Activated CD4-positive, alpha-beta T cell treated with anti-CD3 and anti-CD28 coated beads for 36 hours (primary cell): ENCODE measurements around the gene DOCK6. TPM values are rescaled to one million over a fixed set of nuclear protein-coding genes. Genes with fewer than 3 reads are reported as not detected.
A peak's percentile ranks its signal among the peaks of the same experiment; 100 is the strongest.

Source experiments
- ATAC-seq: fragments of 200-7000 bp; cut with Tn5 transposase; one replicate; pipeline ENCODE4 v1.10.0; 2021; ENCODE audit warnings: mild to moderate bottlenecking, moderate library complexity
- CTCF ChIA-PET: fragments of 350-600 bp; sonication (Branson Sonifier 250); formaldehyde crosslinking; loops from one replicate; lab custom pipeline; 2021; ENCODE audit warnings: antibody characterized with exemption; lab: Charles Lee
- POLR2A ChIA-PET: fragments of 350-600 bp; sonication (Branson Sonifier 250); formaldehyde crosslinking; loops from one replicate; lab custom pipeline; 2021; ENCODE audit warnings: antibody characterized with exemption, inconsistent platforms; lab: Charles Lee
- DNase-seq: peaks from one replicate; pipeline ENCODE4 v3.0.0-alpha.2; 2020
- H3K27ac Mint-ChIP-seq: one replicate; pipeline ENCODE4 v1.8.0; 2021; ENCODE audit warnings: mixed read lengths
- H3K27me3 Mint-ChIP-seq: one replicate; pipeline ENCODE4 v1.8.0; 2021; ENCODE audit warnings: mixed read lengths
- H3K36me3 Mint-ChIP-seq: one replicate; pipeline ENCODE4 v1.8.0; 2021; ENCODE audit warnings: low read depth, mixed read lengths
- H3K4me1 Mint-ChIP-seq: one replicate; pipeline ENCODE4 v1.8.0; 2021; ENCODE audit warnings: mixed read lengths
- H3K4me3 Mint-ChIP-seq: one replicate; pipeline ENCODE4 v1.8.0; 2021; ENCODE audit warnings: mild to moderate bottlenecking, moderate library complexity, mixed read lengths
- H3K9me3 Mint-ChIP-seq: one replicate; pipeline ENCODE4 v1.8.0; 2021; ENCODE audit warnings: low read depth, mixed read lengths
- intact Hi-C, 2 experiments: fragments of 100-400 bp; cut with DNase I in 1 of 2; cut with micrococcal nuclease in 1 of 2; formaldehyde crosslinking; loops; one replicate each; pipeline versions ENCODE4 v1.14.2 to v1.15.1; 2022 to 2024; cut with DNase I, micrococcal nuclease
- total RNA-seq, 2 experiments: library from RNA; stranded (reverse); gene quantifications; one replicate each; pipeline ENCODE4 v1.2.3, GENCODE V29; 2021

DOCK6 gene
- total RNA-seq, 2 experiments from 2014 or later: 2.8 to 4.6 TPM

GRCh38 chr19:11269408-11269807, 7.1 kb upstream of the DOCK6 start:
- Mint-ChIP-seq H3K27me3 (peaks cover 42% of the 10 kb centered on the region), H3K36me3 (no peaks in the 10 kb centered on the region), H3K4me1 (no peaks in the 10 kb centered on the region), H3K4me3 (no peak overlapping the region), H3K9me3 (no peaks in the 10 kb centered on the region), H3K27ac (no peak overlapping the region)
- ATAC-seq (no peak), DNase-seq (no peak)
- ChIA-PET POLR2A (no interaction called here), CTCF (no interaction called here)
- intact Hi-C loops: no loop called here

- Mint-ChIP-seq H3K9me3 (no peaks in the 10 kb centered on the region), H3K27ac (no peak overlapping the region), H3K4me3 (no peak overlapping the region), H3K27me3 (peaks cover 43% of the 10 kb centered on the region), H3K4me1 (no peaks in the 10 kb centered on the region), H3K36me3 (no peaks in the 10 kb centered on the region)
- intact Hi-C loops: no loop called here
- ATAC-seq (no peak), DNase-seq (no peak)
- POLR2A ChIA-PET: no interaction called here
- CTCF ChIA-PET: no interaction called here
Measured at GRCh38 chr19:11268783-11269267, 6.5 kb upstream of the DOCK6 start.

GRCh38 chr19:11267316-11268085, 5.2 kb upstream of the DOCK6 start:
- no peak overlapping the region for H3K27ac Mint-ChIP-seq
- H3K27me3 Mint-ChIP-seq: peaks cover 47% of the 10 kb centered on the region
- intact Hi-C loops: no loop called here

GRCh38 chr19:11265785-11266236, 3.5 kb upstream of the DOCK6 start:
- intact Hi-C loops: no loop called here
- no peak overlapping the region for H3K27ac Mint-ChIP-seq
- peaks cover 3% of the 10 kb centered on the region for H3K4me1 Mint-ChIP-seq
- ChIA-PET CTCF (interaction anchor here (0.6 to 0.7 kb wide), 2 partner anchors 26 to 323 kb away, joined by 3 to 6 read pairs; no protein-coding TSS in a partner anchor), POLR2A (no interaction called here)
- no peak overlapping the region for H3K4me3 Mint-ChIP-seq
- no peaks in the 10 kb centered on the region for H3K9me3 Mint-ChIP-seq
- DNase-seq (no peak), ATAC-seq (no peak)
- H3K27me3 Mint-ChIP-seq: peaks cover 53% of the 10 kb centered on the region
- H3K36me3 Mint-ChIP-seq: no peaks in the 10 kb centered on the region

More at GRCh38 chr19:11267316-11268085, 5.2 kb upstream of the DOCK6 start:
- Mint-ChIP-seq H3K9me3 (no peaks in the 10 kb centered on the region), H3K36me3 (no peaks in the 10 kb centered on the region), H3K4me3 (no peak overlapping the region), H3K4me1 (peaks cover 3% of the 10 kb centered on the region)
- ATAC-seq (no peak), DNase-seq (no peak)
- CTCF ChIA-PET: interaction anchor here (0.7 kb wide), 1 partner anchor 18 kb away, joined by 3 read pairs; no protein-coding TSS in a partner anchor
- POLR2A ChIA-PET: interaction anchor here (0.7 kb wide), 1 partner anchor 35 kb away, joined by 3 read pairs; no protein-coding TSS in a partner anchor

- ATAC-seq: no peak
- Mint-ChIP-seq H3K27me3 (peaks cover 54% of the 10 kb centered on the region), H3K36me3 (no peaks in the 10 kb centered on the region), H3K27ac (no peak overlapping the region), H3K4me1 (peaks cover 3% of the 10 kb centered on the region), H3K9me3 (no peaks in the 10 kb centered on the region), H3K4me3 (no peak overlapping the region)
- POLR2A ChIA-PET: no interaction called here
- intact Hi-C loops: no loop called here
- no peak for DNase-seq
- CTCF ChIA-PET: interaction anchor here (0.6 kb wide), 1 partner anchor 161 kb away, joined by 3 read pairs; no protein-coding TSS in a partner anchor
Measured at GRCh38 chr19:11265177-11265784, 3.0 kb upstream of the DOCK6 start.

- H3K4me1 Mint-ChIP-seq: peaks cover 3% of the 10 kb centered on the region
- peaks cover 57% of the 10 kb centered on the region for H3K27me3 Mint-ChIP-seq
- intact Hi-C loops: no loop called here
- H3K27ac Mint-ChIP-seq: no peak overlapping the region
- ChIA-PET POLR2A (no interaction called here), CTCF (interaction anchor here (0.6 kb wide), 1 partner anchor 162 kb away, joined by 3 read pairs; no protein-coding TSS in a partner anchor)
- no peaks in the 10 kb centered on the region for H3K36me3 Mint-ChIP-seq
- DNase-seq (no peak), ATAC-seq (no peak)
- no peak overlapping the region for H3K4me3 Mint-ChIP-seq
- no peaks in the 10 kb centered on the region for H3K9me3 Mint-ChIP-seq
Measured at GRCh38 chr19:11264452-11265176, 2.3 kb upstream of the DOCK6 start.

GRCh38 chr19:11263726-11264125, 1.4 kb upstream of the DOCK6 start:
- intact Hi-C loops: no loop called here
- peaks cover 3% of the 10 kb centered on the region for H3K4me1 Mint-ChIP-seq
- peak overlapping the region; percentile 64 for H3K4me3 Mint-ChIP-seq
- ChIA-PET CTCF (no interaction called here), POLR2A (no interaction called here)
- no peak for ATAC-seq
- no peak overlapping the region for H3K27ac Mint-ChIP-seq
- H3K36me3 Mint-ChIP-seq: no peaks in the 10 kb centered on the region
- peaks cover 52% of the 10 kb centered on the region for H3K27me3 Mint-ChIP-seq
- DNase-seq: no peak
- no peaks in the 10 kb centered on the region for H3K9me3 Mint-ChIP-seq

- no peaks in the 10 kb centered on the region for H3K36me3 Mint-ChIP-seq
- ChIA-PET POLR2A (no interaction called here), CTCF (no interaction called here)
- H3K4me3 Mint-ChIP-seq: peak overlapping the region; percentile 43
- no peak for ATAC-seq
- no peaks in the 10 kb centered on the region for H3K9me3 Mint-ChIP-seq
- DNase-seq: no peak
- peaks cover 39% of the 10 kb centered on the region for H3K27me3 Mint-ChIP-seq
- no peak overlapping the region for H3K27ac Mint-ChIP-seq
- H3K4me1 Mint-ChIP-seq: peaks cover 3% of the 10 kb centered on the region
- intact Hi-C loops: no loop called here
Measured at GRCh38 chr19:11261431-11261970, 823 bp downstream of the DOCK6 start.

GRCh38 chr19:11260996-11261395, 1.3 kb downstream of the DOCK6 start:
- peak overlapping the region; percentile 43 for H3K4me3 Mint-ChIP-seq
- ChIA-PET CTCF (no interaction called here), POLR2A (no interaction called here)
- no peaks in the 10 kb centered on the region for H3K9me3 Mint-ChIP-seq
- no peaks in the 10 kb centered on the region for H3K36me3 Mint-ChIP-seq
- H3K27ac Mint-ChIP-seq: no peak overlapping the region
- no peak for DNase-seq
- H3K27me3 Mint-ChIP-seq: peaks cover 34% of the 10 kb centered on the region
- no peak for ATAC-seq
- intact Hi-C loops: no loop called here
- H3K4me1 Mint-ChIP-seq: peaks cover 3% of the 10 kb centered on the region

- CTCF ChIA-PET: interaction anchor here (0.7 kb wide), 1 partner anchor 721 kb away, joined by 3 read pairs; no protein-coding TSS in a partner anchor
- Mint-ChIP-seq H3K27ac (no peak overlapping the region), H3K4me1 (peaks cover under 1% of the 10 kb centered on the region), H3K9me3 (no peaks in the 10 kb centered on the region), H3K36me3 (no peaks in the 10 kb centered on the region), H3K27me3 (peaks cover 13% of the 10 kb centered on the region), H3K4me3 (no peak overlapping the region)
- intact Hi-C loops: no loop called here
- DNase-seq: no peak
- POLR2A ChIA-PET: no interaction called here
- no peak for ATAC-seq
Measured at GRCh38 chr19:11257846-11258380, 4.4 kb downstream of the DOCK6 start.

GRCh38 chr19:11256189-11256588, 6.1 kb downstream of the DOCK6 start:
- no peaks in the 10 kb centered on the region for H3K4me1 Mint-ChIP-seq
- intact Hi-C loops: no loop called here
- DNase-seq (no peak), ATAC-seq (no peak)
- peaks cover 10% of the 10 kb centered on the region for H3K27me3 Mint-ChIP-seq
- H3K9me3 Mint-ChIP-seq: no peaks in the 10 kb centered on the region
- no peak overlapping the region for H3K27ac Mint-ChIP-seq
- ChIA-PET CTCF (interaction anchor here (0.9 to 1.4 kb wide), 2 partner anchors 13 to 125 kb away, joined by 3 to 5 read pairs; no protein-coding TSS in a partner anchor), POLR2A (no interaction called here)
- H3K4me3 Mint-ChIP-seq: no peak overlapping the region
- H3K36me3 Mint-ChIP-seq: no peaks in the 10 kb centered on the region
